Karpas-422 (cell line): Measurements from ENCODE around the gene SLC4A2. TPM values are rescaled to one million over a fixed set of nuclear protein-coding genes. Genes with fewer than 3 reads are reported as not detected.
"Not testable (repeated sequence)": the region's sequence is repeated elsewhere in the genome, so short reads cannot be mapped to it uniquely, and the experiment has no call there.

ENCODE experiments used
- DNase-seq: peaks from one replicate; pipeline ENCODE4 v3.0.0-alpha.2; 2015
- H2AFZ ChIP-seq: fragments of 200-600 bp; sonication (generic); 2 replicates; pipeline ENCODE4 v1.6.1; 2014; ENCODE audit warnings: antibody characterized with exemption, low read length, mixed read lengths
- H3K27ac ChIP-seq: fragments of 200-600 bp; sonication (generic); 2 replicates; pipeline ENCODE4 v1.5.1; 2014; ENCODE audit warnings: mild to moderate bottlenecking, low read length, moderate library complexity
- H3K27me3 ChIP-seq: fragments of 200-600 bp; sonication (generic); 2 replicates; pipeline ENCODE4 v1.6.1; 2014; ENCODE audit warnings: low read length, mixed read lengths
- H3K36me3 ChIP-seq: fragments of 200-600 bp; sonication (generic); 2 replicates; pipeline ENCODE4 v1.6.1; 2014; ENCODE audit warnings: low read length, mixed read lengths; ENCODE audit not compliant: insufficient read depth
- H3K4me1 ChIP-seq: fragments of 200-600 bp; sonication (generic); 2 replicates; pipeline ENCODE4 v1.6.1; 2014; ENCODE audit warnings: mild to moderate bottlenecking, low read length, mixed read lengths
- H3K4me2 ChIP-seq: fragments of 200-600 bp; sonication (generic); 2 replicates; pipeline ENCODE4 v1.6.1; 2014; ENCODE audit warnings: low read length, low read depth, mild to moderate bottlenecking; ENCODE audit not compliant: poor library complexity, severe bottlenecking
- H3K4me3 ChIP-seq: fragments of 200-600 bp; sonication (generic); 2 replicates; pipeline ENCODE4 v1.5.1; 2014; ENCODE audit warnings: mild to moderate bottlenecking, antibody characterized with exemption, low read length, mixed read lengths
- H3K79me2 ChIP-seq: fragments of 200-600 bp; sonication (generic); 2 replicates; pipeline ENCODE4 v1.6.1; 2014; ENCODE audit warnings: mild to moderate bottlenecking, low read length, mixed read lengths
- H3K9ac ChIP-seq: fragments of 200-600 bp; sonication (generic); 2 replicates; pipeline ENCODE4 v1.6.0; 2014; ENCODE audit warnings: low read length
- H3K9me2 ChIP-seq: fragments of 200-600 bp; sonication (generic), shearing (Covaris generic); replicated peaks from 2 replicates; pipeline ENCODE4 v1.6.0; 2014; ENCODE audit warnings: mild to moderate bottlenecking, low read length, moderate library complexity; ENCODE audit not compliant: insufficient read depth
- H3K9me3 ChIP-seq: fragments of 300-700, 200-600 bp; sonication (generic); 2 replicates; pipeline ENCODE4 v1.6.1; 2014; ENCODE audit warnings: low read length, mixed read lengths
- H4K20me1 ChIP-seq: fragments of 200-600 bp; sonication (generic); 2 replicates; pipeline ENCODE4 v1.6.1; 2014; ENCODE audit warnings: mild to moderate bottlenecking, antibody characterized with exemption, low read length, low read depth; ENCODE audit not compliant: insufficient read depth
- total RNA-seq: library from RNA; depleted of rRNA; stranded (reverse); fragments of >200 nt; shearing (Covaris generic); gene quantifications from 2 replicates; pipeline ENCODE4 v1.2.3, GENCODE V29; 2014; ENCODE audit warnings: low replicate concordance

Gene SLC4A2
- total RNA-seq, 1 experiment from 2014 or later = 35.1 TPM

DNA sequence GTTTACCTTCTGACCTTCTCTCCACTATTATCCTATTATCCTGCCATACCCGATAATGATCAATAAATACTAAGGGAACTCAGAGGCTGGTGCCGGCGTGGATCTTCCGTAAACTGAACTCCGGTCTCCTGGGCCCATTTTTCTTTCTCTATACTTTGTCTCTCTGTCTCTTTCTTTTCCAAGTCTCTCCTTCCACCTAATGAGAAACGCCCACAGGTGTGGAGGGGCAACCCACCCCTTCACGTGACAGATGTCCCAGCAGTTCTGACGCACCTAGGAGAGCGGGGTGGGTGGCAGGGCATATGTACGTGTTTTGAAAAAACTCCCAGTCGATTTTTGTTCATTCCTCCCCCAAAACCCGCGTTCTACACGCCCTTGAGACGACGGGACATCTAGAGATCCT is 31.7 kb upstream of the SLC4A2 start:
- H3K36me3 ChIP-seq, DNase-seq, H3K27me3 ChIP-seq, H3K27ac ChIP-seq, H3K9me2 ChIP-seq, H3K9me3 ChIP-seq, H4K20me1 ChIP-seq: not testable (repeated sequence)
- Histone ChIP-seq H3K4me1 (peaks cover 36% of the 10 kb centered on the region), H2AFZ (peak overlapping the region; percentile 70), H3K9ac (peak overlapping the region; percentile 57), H3K4me2 (peak overlapping the region; percentile 84), H3K79me2 (peaks cover 14% of the 10 kb centered on the region), H3K4me3 (peak overlapping the region; percentile 84)

DNA sequence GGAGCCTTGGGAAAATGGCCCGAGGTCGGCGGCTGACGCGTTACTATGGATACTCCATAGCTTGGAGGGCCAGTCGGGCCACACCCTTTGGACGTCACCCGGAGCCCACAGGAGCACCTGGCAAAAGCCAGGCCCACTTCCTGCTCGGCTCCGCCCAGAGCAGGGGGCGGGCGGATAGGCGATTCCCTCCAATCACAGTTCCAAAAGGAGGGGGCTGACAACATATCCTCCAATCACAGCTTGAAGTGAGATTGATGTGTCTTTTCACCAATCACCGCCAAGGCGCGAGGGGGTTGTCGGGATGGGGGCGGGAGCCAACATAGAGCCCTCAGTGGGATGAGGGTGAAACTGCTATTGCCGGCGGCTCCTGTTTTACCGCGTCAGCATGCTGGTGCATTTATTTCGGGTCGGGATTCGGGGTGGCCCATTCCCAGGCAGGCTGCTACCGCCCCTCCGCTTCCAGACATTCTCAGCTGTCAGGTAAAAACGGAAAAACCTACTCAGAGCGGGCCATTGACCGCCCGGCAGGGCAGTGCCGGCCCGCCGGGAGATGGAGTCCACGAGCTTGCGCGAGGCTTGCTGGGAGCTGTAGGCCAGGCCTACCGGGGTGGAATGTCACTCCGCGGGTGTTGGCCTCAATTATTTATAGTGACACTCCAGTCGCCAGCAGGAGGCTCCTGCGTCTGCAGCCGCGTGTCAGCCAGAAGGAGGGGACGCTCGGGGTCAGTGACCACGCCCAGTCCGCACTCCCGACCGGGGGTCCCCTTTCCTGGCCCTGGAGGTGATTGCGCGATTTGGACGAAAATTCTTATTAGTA is 31.1 kb upstream of the SLC4A2 start, which contains the start of gene ABCB8:
ABCB8 (plus strand) TSS at position 320 of the 817 bp plus-strand sequence; CDS start at position 386, 66 bp downstream.
- Histone ChIP-seq H3K9me3 (no peaks in the 10 kb centered on the region), H3K4me3 (peak within 1 kb of the TSS; percentile 84), H3K27ac (no peak within 1 kb of the TSS), H3K9ac (peak within 1 kb of the TSS; percentile 79), H4K20me1 (no peaks in the 10 kb centered on the region), H3K4me2 (peak within 1 kb of the TSS; percentile 84), H3K9me2 (no peaks in the 10 kb centered on the region), H3K4me1 (peaks cover 36% of the 10 kb centered on the region), H3K79me2 (peaks cover 14% of the 10 kb centered on the region), H3K27me3 (no peaks in the 10 kb centered on the region), H2AFZ (peak within 1 kb of the TSS; percentile 70), H3K36me3 (no peaks in the 10 kb centered on the region)
- DNase-seq = peak; percentile 99

DNA sequence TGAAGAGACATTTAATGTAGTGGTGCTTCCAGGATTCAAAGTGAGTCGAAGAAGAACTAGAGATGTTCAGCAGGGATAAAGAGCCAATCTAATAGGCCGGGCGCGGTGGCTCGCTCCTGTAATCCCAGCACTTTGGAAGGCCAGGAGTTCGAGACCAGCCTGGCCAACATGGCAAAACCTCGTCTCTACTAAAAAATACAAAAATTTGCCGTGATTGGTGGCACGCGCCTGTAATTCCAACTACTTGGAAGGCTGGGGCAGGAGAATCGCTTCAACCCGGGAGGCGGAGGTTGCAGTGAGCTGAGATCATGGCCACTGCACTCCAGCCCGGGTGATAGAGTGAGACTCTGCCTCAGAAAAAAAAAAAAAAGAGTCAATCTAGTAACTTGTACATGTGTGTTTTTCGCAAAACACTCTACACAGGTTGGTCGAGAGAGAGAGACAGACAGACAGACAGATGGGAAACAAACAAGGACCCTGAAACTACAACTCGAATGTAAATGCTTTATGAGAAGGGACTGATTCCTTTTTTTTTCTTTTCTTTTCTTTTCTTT is 30.4 kb upstream of the SLC4A2 start:
- DNase-seq = no peak

DNA sequence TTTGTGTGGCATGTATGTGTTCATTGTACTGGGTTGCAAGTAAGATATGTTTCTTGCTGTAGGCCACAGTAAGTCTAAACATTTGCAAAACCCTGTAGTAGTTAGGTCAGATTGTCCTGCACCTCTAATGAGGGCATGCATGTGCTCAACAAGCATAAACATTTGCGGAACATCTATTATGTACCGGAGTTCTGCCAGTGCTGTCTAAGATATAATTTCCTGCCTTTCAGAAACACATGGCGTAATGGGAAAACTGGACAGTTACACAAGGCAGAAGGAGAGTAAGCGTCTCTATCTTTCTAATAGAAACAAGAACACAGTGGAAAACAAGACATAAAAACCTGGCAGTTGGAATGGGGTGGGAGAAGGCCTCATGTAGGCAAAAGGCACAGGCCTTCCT is 28.4 kb upstream of the SLC4A2 start:
- Histone ChIP-seq H3K9ac (no peak overlapping the region), H3K4me1 (peaks cover 33% of the 10 kb centered on the region), H3K27ac (no peak overlapping the region), H3K4me3 (no peak overlapping the region), H3K9me3 (no peaks in the 10 kb centered on the region), H3K36me3 (no peaks in the 10 kb centered on the region), H3K79me2 (peaks cover 14% of the 10 kb centered on the region), H3K9me2 (no peaks in the 10 kb centered on the region), H3K4me2 (no peak overlapping the region), H3K27me3 (no peaks in the 10 kb centered on the region), H2AFZ (no peak overlapping the region), H4K20me1 (no peaks in the 10 kb centered on the region)
- no peak for DNase-seq

More for the DNA sequence above, 30.4 kb upstream of the SLC4A2 start:
- H3K9ac ChIP-seq = peak overlapping the region; percentile 79
- H3K27me3 ChIP-seq = no peaks in the 10 kb centered on the region
- no peaks in the 10 kb centered on the region for H3K36me3 ChIP-seq
- no peaks in the 10 kb centered on the region for H3K9me2 ChIP-seq
- peak overlapping the region; percentile 84 for H3K4me3 ChIP-seq
- H4K20me1 ChIP-seq = no peaks in the 10 kb centered on the region
- peak overlapping the region; percentile 84 for H3K4me2 ChIP-seq
- H3K27ac ChIP-seq = no peak overlapping the region
- peaks cover 14% of the 10 kb centered on the region for H3K79me2 ChIP-seq
- H2AFZ ChIP-seq = peak overlapping the region; percentile 64; the same call in 1 of the 2 replicates
- H3K9me3 ChIP-seq = no peaks in the 10 kb centered on the region
- H3K4me1 ChIP-seq = peaks cover 36% of the 10 kb centered on the region

DNA sequence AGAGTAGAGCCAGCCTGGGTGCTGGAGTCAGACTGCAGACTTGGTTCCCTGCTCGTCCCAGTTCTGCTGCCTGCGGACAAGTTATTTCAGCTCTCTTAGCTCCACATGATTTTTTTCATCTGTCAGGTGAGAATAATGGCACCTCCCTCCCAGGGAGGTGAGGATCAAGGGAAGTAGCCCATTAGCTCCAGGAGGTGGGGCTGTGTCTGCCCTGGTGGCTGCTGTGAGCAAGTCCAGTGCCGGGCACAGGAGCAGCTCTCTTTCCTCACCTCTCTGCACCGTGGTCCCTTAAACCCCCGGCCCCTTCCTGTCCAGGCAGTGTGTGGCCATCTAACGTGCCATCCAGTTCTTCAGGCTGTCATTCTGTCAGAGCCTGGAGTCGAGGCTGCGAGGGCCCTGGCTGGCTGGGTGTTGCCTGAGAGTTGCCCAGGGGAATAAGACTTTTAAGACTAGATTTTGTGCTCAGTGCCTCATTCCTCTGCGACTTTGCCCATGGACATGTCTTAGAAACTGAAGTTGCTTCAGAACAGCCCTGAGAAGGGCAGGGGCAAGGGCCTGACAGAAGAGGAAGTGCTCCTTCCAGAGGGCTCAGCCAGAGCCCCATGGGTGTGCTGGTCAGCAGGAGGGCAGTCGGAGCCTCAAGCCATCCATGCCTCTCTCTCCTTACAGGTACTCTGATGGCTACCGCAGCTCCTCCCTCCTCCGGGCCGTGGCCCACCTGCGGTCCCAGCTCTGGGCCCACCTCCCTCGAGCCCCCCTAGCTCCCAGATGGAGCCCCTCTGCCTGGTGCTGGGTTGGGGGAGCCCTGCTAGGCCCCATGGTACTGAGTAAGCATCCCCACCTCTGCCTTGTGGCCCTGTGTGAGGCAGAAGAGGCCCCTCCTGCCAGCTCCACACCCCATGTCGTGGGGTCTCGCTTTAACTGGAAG is 26.2 kb upstream of the SLC4A2 start:
- no peak for DNase-seq
- peaks cover 13% of the 10 kb centered on the region for H3K4me1 ChIP-seq
- H3K9me3 ChIP-seq = no peaks in the 10 kb centered on the region
- H2AFZ ChIP-seq = no peak overlapping the region
- no peak overlapping the region for H3K27ac ChIP-seq
- no peaks in the 10 kb centered on the region for H3K9me2 ChIP-seq
- no peak overlapping the region for H3K9ac ChIP-seq
- H4K20me1 ChIP-seq = no peaks in the 10 kb centered on the region
- H3K79me2 ChIP-seq = peaks cover 14% of the 10 kb centered on the region
- H3K4me3 ChIP-seq = no peak overlapping the region
- no peaks in the 10 kb centered on the region for H3K27me3 ChIP-seq
- H3K4me2 ChIP-seq = no peak overlapping the region
- H3K36me3 ChIP-seq = no peaks in the 10 kb centered on the region

DNA sequence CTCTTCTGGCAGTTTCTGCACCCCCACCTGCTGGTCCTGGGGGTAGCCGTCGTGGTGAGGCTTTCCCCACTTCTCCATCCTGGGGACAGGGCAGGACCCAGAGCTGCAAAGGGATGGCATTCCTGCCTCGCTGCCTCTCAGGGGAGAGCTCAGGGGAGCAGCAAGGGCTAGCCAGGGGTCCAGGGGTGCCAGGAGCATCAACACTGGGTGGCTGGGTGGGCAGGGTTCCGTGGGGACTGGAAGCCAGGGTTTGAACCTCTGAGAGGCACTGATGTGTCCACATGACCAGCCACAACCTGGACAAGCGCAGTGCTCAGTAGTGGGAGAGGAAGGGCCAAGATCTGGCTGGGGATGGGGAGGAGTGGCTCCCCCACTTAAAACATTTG is 25.5 kb upstream of the SLC4A2 start:
- no peaks in the 10 kb centered on the region for H3K9me2 ChIP-seq
- H4K20me1 ChIP-seq = no peaks in the 10 kb centered on the region
- H3K4me3 ChIP-seq = no peak overlapping the region
- H3K9me3 ChIP-seq = no peaks in the 10 kb centered on the region
- no peaks in the 10 kb centered on the region for H3K27me3 ChIP-seq
- peaks cover 11% of the 10 kb centered on the region for H3K79me2 ChIP-seq
- H3K9ac ChIP-seq = no peak overlapping the region
- DNase-seq = no peak
- no peak overlapping the region for H3K27ac ChIP-seq
- no peak overlapping the region for H2AFZ ChIP-seq
- H3K4me2 ChIP-seq = no peak overlapping the region
- H3K4me1 ChIP-seq = peaks cover 12% of the 10 kb centered on the region
- no peaks in the 10 kb centered on the region for H3K36me3 ChIP-seq

DNA sequence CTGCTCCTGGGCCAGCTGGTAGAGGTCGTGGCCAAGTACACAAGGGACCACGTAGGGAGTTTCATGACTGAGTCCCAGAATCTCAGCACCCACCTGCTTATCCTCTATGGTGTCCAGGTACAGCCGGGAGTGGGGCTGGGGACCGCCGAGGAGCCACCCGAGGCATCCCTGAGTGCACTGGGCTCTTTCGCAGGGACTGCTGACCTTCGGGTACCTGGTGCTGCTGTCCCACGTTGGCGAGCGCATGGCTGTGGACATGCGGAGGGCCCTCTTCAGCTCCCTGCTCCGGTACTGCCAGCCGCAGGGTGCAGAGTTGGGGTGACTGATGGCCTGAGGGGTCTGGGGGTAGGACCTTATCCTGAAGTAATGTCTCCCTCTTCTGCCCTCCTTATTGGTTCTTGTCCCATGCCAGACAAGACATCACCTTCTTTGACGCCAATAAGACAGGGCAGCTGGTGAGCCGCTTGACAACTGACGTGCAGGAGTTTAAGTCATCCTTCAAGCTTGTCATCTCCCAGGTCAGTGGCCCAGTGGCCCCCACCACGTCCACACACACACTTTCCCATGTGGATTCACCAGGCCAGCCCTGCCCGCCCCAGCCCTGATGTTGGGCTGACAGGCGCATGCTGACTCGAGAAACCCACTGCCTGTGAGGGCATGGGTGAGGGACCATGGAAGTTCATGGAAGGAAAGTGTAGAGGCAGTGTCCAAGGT is 24.9 kb upstream of the SLC4A2 start:
- H3K79me2 ChIP-seq = peaks cover 5% of the 10 kb centered on the region
- no peaks in the 10 kb centered on the region for H4K20me1 ChIP-seq
- DNase-seq = no peak
- no peak overlapping the region for H3K27ac ChIP-seq
- no peak overlapping the region for H3K4me2 ChIP-seq
- no peak overlapping the region for H3K4me3 ChIP-seq
- H3K4me1 ChIP-seq = peaks cover 6% of the 10 kb centered on the region
- no peak overlapping the region for H2AFZ ChIP-seq
- H3K27me3 ChIP-seq = no peaks in the 10 kb centered on the region
- H3K9me2 ChIP-seq = no peaks in the 10 kb centered on the region
- H3K36me3 ChIP-seq = no peaks in the 10 kb centered on the region
- no peak overlapping the region for H3K9ac ChIP-seq
- no peaks in the 10 kb centered on the region for H3K9me3 ChIP-seq
